HepG2 (cell line): ENCODE results near the gene TXNL4B. TPM values are rescaled to one million over a fixed set of nuclear protein-coding genes. Genes with fewer than 3 reads are reported as not detected.

Experiments used
- BORCS8-MEF2B ChIP-seq: sonication (generic); formaldehyde crosslinking; IDR thresholded peaks from 2 replicates; pipeline ENCODE4 v1.8.0; 2022; ENCODE audit warnings: mild to moderate bottlenecking, missing genetic modification reagents
- CBX1 ChIP-seq: IDR thresholded peaks from one replicate; pipeline ENCODE4 v1.6.1; 2016; ENCODE audit warnings: antibody characterized with exemption, low read depth
- CCAR2 ChIP-seq: fragments of 200-400 bp; formaldehyde crosslinking; optimal IDR thresholded peaks from 2 replicates; pipeline ENCODE3; 2018; ENCODE audit warnings: low read depth, mild to moderate bottlenecking, low read length, moderate library complexity
- DDIT3 ChIP-seq: sonication (generic); formaldehyde crosslinking; IDR thresholded peaks from 2 replicates; pipeline ENCODE4 v1.4.0; 2020; ENCODE audit warnings: mild to moderate bottlenecking, missing genetic modification reagents
- HOXA5 ChIP-seq: sonication (generic); formaldehyde crosslinking; IDR thresholded peaks from 2 replicates; pipeline ENCODE4 v1.4.0; 2020; ENCODE audit warnings: missing genetic modification reagents
- KLF11 ChIP-seq: IDR thresholded peaks from 2 replicates; pipeline ENCODE4 v1.6.1; 2016; ENCODE audit warnings: missing compliant biosample characterization
- NCOA1 ChIP-seq: sonication (generic); formaldehyde crosslinking; IDR thresholded peaks from 2 replicates; pipeline ENCODE4 v1.9.0; 2021; ENCODE audit warnings: missing genetic modification reagents
- NR0B2 ChIP-seq: sonication (generic); formaldehyde crosslinking; IDR thresholded peaks from 2 replicates; pipeline ENCODE4 v1.4.0; 2020; ENCODE audit warnings: mild to moderate bottlenecking, missing genetic modification reagents
- NRL ChIP-seq: sonication (generic); formaldehyde crosslinking; IDR thresholded peaks from 2 replicates; pipeline ENCODE4 v1.5.0; 2020; ENCODE audit warnings: missing genetic modification reagents, mild to moderate bottlenecking, moderate library complexity, borderline replicate concordance
- PAX8 ChIP-seq: sonication (generic); formaldehyde crosslinking; IDR thresholded peaks from 2 replicates; pipeline ENCODE4 v1.8.0; 2022; ENCODE audit warnings: mild to moderate bottlenecking, missing genetic modification reagents, borderline replicate concordance
- PRDM15 ChIP-seq: sonication (generic); formaldehyde crosslinking; IDR thresholded peaks from 2 replicates; pipeline ENCODE4 v1.4.0; 2020; ENCODE audit warnings: missing genetic modification reagents
- SALL2 ChIP-seq: sonication (generic); formaldehyde crosslinking; IDR thresholded peaks from 2 replicates; pipeline ENCODE4 v1.8.1; 2023; ENCODE audit warnings: mild to moderate bottlenecking, missing genetic modification reagents, inconsistent platforms
- SPEN ChIP-seq: sonication (generic); formaldehyde crosslinking; IDR thresholded peaks from 2 replicates; pipeline ENCODE4 v1.5.1; 2020; ENCODE audit warnings: low read depth, mild to moderate bottlenecking, missing genetic modification reagents
- TBP ChIP-seq: sonication (generic); formaldehyde crosslinking; IDR thresholded peaks from 2 replicates; pipeline ENCODE4 v1.5.0; 2020; ENCODE audit warnings: missing genetic modification reagents
- TBX2 ChIP-seq: sonication (generic); formaldehyde crosslinking; IDR thresholded peaks from 2 replicates; pipeline ENCODE4 v1.5.0; 2020; ENCODE audit warnings: missing genetic modification reagents, mild to moderate bottlenecking, borderline replicate concordance
- ZBTB8A ChIP-seq: sonication (generic); formaldehyde crosslinking; IDR thresholded peaks from 2 replicates; pipeline ENCODE4 v1.4.0; 2020; ENCODE audit warnings: mild to moderate bottlenecking, low read depth, missing genetic modification reagents, borderline replicate concordance
- ZFP62 ChIP-seq: sonication (generic); formaldehyde crosslinking; IDR thresholded peaks from 2 replicates; pipeline ENCODE4 v1.4.0; 2020; ENCODE audit warnings: missing genetic modification reagents
- ZFY ChIP-seq: sonication (generic); formaldehyde crosslinking; IDR thresholded peaks from 2 replicates; pipeline ENCODE4 v1.4.0; 2020; ENCODE audit warnings: missing genetic modification reagents
- ZNF326 ChIP-seq: sonication (generic); formaldehyde crosslinking; IDR thresholded peaks from 2 replicates; pipeline ENCODE4 v1.4.0; 2020; ENCODE audit warnings: missing genetic modification reagents, borderline replicate concordance
- ZNF709 ChIP-seq: sonication (generic); formaldehyde crosslinking; IDR thresholded peaks from 2 replicates; pipeline ENCODE4 v1.5.0; 2020; ENCODE audit warnings: mild to moderate bottlenecking, missing genetic modification reagents
- ZNF883 ChIP-seq: sonication (generic); formaldehyde crosslinking; IDR thresholded peaks from 2 replicates; pipeline ENCODE4 v1.5.1; 2020; ENCODE audit warnings: mild to moderate bottlenecking, missing genetic modification reagents; ENCODE audit errors: not compliant biosample characterization
- polyA plus RNA-seq, 8 experiments: library from polyadenylated mRNA; depleted of rRNA in 3 of 8; stranded (reverse) in 7 of 8; unstranded in 1 of 8; fragments of >200 nt; fragmentation: Illumina TruSeq in 4 of 8; extraction: Trizol in 4 of 8; gene quantifications; 2 replicates each; pipeline versions ENCODE4 v1.2.1 to v1.2.3, GENCODE V29; 2011 to 2016; ENCODE audit warnings: low read depth in 4 of 8, missing spikeins in 1 of 8, mixed read lengths in 1 of 8; ENCODE audit not compliant: insufficient read depth in 1 of 8
- total RNA-seq, 5 experiments: library from RNA; depleted of rRNA; stranded (reverse); fragments of >200 nt; fragmentation: Illumina TruSeq; extraction: Trizol; gene quantifications; 2 replicates each; pipeline ENCODE4 v1.2.3, GENCODE V29; 2016; ENCODE audit warnings: low read depth in 1 of 5
- TF ChIP-seq, protein P1 (sequence below): sonication (generic); formaldehyde crosslinking; IDR thresholded peaks from 2 replicates; pipeline ENCODE4 v1.5.1; 2020; ENCODE audit warnings: mild to moderate bottlenecking, moderate library complexity, missing genetic modification reagents

Gene TXNL4B
- total and polyA plus RNA-seq, 2 of the 13 experiments (the other 11 are each of a cell fraction or from before 2014, with no cell fraction given): 17.4 to 18.3 TPM

DNA sequence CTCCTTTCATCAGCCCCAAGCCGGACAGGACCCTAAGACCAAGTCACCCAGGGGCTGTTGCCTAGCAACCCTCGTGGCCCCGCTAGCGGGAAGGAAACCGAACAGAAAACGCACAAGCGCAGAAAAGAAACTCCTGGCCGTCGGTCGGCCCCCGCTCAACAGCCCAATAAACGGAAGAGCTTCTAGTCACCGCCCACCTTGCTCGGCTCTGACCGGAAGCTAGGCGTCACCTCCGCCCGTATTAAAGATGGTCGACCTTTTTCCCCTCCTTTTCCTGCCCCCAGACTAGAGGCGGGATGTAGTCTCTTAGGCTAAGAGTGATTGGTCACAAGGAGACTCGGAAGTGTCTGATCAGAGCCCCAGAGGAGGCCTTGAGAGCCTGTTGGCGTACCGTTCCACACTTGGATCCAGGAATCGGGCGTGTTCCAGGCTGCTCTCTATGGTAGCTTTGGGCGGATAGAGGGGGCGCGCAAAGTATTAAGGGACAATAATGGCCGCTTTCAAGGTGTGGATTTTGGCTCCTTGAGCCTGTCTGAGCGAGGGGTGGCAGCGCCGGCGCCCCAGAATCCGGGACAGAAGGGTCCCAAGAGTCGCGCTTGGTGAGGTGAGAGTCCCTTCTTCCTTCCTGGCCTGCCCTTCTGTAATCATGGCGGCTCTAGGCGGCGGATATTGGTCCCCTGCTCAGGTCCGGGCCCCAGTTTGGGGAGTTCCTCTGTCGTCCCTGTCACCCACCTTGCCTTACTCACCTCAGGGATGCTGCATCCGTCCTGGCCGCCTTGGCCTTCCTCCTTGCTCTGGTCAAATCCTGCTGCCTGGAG, at the start of gene TXNL4B, which contains the start of gene DHX38 (continued):
- 0 out of 2 replicates have a peak, but pooled peaks have one; percentile 56 for TF ChIP-seq NR0B2
- TF ChIP-seq KLF11: peak; percentile 85
- TF ChIP-seq ZNF709 (CRISPR knock-in tag): no peak; the same call in 1 of the 2 replicates
- TF ChIP-seq SALL2 (CRISPR knock-in tag): peak; percentile 73; the same call in 1 of the 2 replicates
- TF ChIP-seq, protein P1, sequence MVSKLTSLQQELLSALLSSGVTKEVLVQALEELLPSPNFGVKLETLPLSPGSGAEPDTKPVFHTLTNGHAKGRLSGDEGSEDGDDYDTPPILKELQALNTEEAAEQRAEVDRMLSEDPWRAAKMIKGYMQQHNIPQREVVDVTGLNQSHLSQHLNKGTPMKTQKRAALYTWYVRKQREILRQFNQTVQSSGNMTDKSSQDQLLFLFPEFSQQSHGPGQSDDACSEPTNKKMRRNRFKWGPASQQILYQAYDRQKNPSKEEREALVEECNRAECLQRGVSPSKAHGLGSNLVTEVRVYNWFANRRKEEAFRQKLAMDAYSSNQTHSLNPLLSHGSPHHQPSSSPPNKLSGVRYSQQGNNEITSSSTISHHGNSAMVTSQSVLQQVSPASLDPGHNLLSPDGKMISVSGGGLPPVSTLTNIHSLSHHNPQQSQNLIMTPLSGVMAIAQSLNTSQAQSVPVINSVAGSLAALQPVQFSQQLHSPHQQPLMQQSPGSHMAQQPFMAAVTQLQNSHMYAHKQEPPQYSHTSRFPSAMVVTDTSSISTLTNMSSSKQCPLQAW (CRISPR knock-in tag): peak; percentile 87
- peak; percentile 80; the same call in 1 of the 2 replicates for TF ChIP-seq TBX2 (CRISPR knock-in tag)
- no peak for TF ChIP-seq DDIT3
- TF ChIP-seq SPEN (CRISPR knock-in tag): peak; percentile 95
- TF ChIP-seq CCAR2: no peak
- no peak for TF ChIP-seq ZBTB8A
- TF ChIP-seq ZNF883 (CRISPR knock-in tag): peak; percentile 87
- peak; percentile 67; the same call in 1 of the 2 replicates for TF ChIP-seq PRDM15
- TF ChIP-seq NRL (CRISPR knock-in tag): peak; percentile 71; the same call in 1 of the 2 replicates
- no peak for TF ChIP-seq ZFP62 (CRISPR knock-in tag)
- TF ChIP-seq ZFY (CRISPR knock-in tag): peak; percentile 94
- no peak for TF ChIP-seq CBX1
- TF ChIP-seq HOXA5: 0 out of 2 replicates have a peak, but pooled peaks have one; percentile 80
- no peak for TF ChIP-seq ZNF326 (CRISPR knock-in tag)
- TF ChIP-seq TBP (CRISPR knock-in tag): no peak
- no peak; the same call in none of the 2 replicates for TF ChIP-seq BORCS8-MEF2B (CRISPR knock-in tag)
- 0 out of 2 replicates have a peak, but pooled peaks have one; percentile 51 for TF ChIP-seq PAX8 (CRISPR knock-in tag)
- TF ChIP-seq NCOA1: no peak
